K562 (cell line): Measurements from ENCODE around the gene RGL2. TPM values are rescaled to one million over a fixed set of nuclear protein-coding genes. Genes with fewer than 3 reads are reported as not detected.

Source experiments
- BHLHE40 ChIP-seq: IDR thresholded peaks from 2 replicates; pipeline ENCODE4 v1.6.1; 2011; ENCODE audit warnings: low read length, improper control_type of control experiment
- CBX2 ChIP-seq: fragments of 200-600 bp; sonication (generic); IDR thresholded peaks from one replicate; pipeline ENCODE4 v1.6.1; 2012; ENCODE audit warnings: mild to moderate bottlenecking, low read length, inconsistent platforms; ENCODE audit not compliant: insufficient read depth, poor library complexity, severe bottlenecking
- FOXM1 ChIP-seq, 2 experiments: fragments of 450-650 bp in 1 of 2; sonication (generic) in 1 of 2; formaldehyde crosslinking in 1 of 2; IDR thresholded peaks; 2 replicates each; pipeline versions ENCODE4 v1.6.1 to v1.9.0; 2017 to 2022; ENCODE audit warnings: low read depth in 2 of 2, mild to moderate bottlenecking in 2 of 2, missing genetic modification reagents in 1 of 2, moderate library complexity in 1 of 2
- FUS ChIP-seq: fragments of 200-400 bp; formaldehyde crosslinking; optimal IDR thresholded peaks from 2 replicates; pipeline ENCODE3; 2017; ENCODE audit warnings: low read depth, low read length
- HCFC1 ChIP-seq: IDR thresholded peaks from 2 replicates; pipeline ENCODE4 v1.6.1; 2012; ENCODE audit warnings: low read depth, low read length, improper control_type of control experiment
- HMG20B ChIP-seq: fragments of 250-450 bp; sonication (Bioruptor Pico); IDR thresholded peaks from 2 replicates; pipeline ENCODE4 v1.5.0; 2021; ENCODE audit warnings: mild to moderate bottlenecking
- KDM4B ChIP-seq, 2 experiments: fragments of 450-650 bp in 1 of 2; sonication (generic) in 1 of 2; IDR thresholded peaks; 2 replicates each; pipeline ENCODE4 v1.6.1; 2016 to 2017; ENCODE audit warnings: borderline replicate concordance in 2 of 2, antibody characterized with exemption in 1 of 2, low read depth in 1 of 2, mild to moderate bottlenecking in 1 of 2
- MAFK ChIP-seq: IDR thresholded peaks from 2 replicates; pipeline ENCODE4 v1.6.1; 2011; ENCODE audit warnings: low read length, improper control_type of control experiment
- MCM3 ChIP-seq: fragments of 450-650 bp; IDR thresholded peaks from 2 replicates; pipeline ENCODE4 v1.6.1; 2016
- POLR2H ChIP-seq: IDR thresholded peaks from 2 replicates; pipeline ENCODE4 v1.6.1; 2016; ENCODE audit warnings: missing genetic modification characterization, low read depth, mild to moderate bottlenecking, control low read depth, missing compliant biosample characterization, moderate library complexity
- SRSF7 ChIP-seq: fragments of 200-400 bp; formaldehyde crosslinking; optimal IDR thresholded peaks from 2 replicates; pipeline ENCODE3; 2017; ENCODE audit warnings: mild to moderate bottlenecking, low read depth, low read length
- ZFP36 ChIP-seq: fragments of 150-350 bp; IDR thresholded peaks from 2 replicates; pipeline ENCODE4 v1.6.1; 2018; ENCODE audit warnings: low read length, low read depth; ENCODE audit not compliant: partially characterized antibody
- ZNF23 ChIP-seq: fragments of 250-450 bp; sonication (Bioruptor Pico); IDR thresholded peaks from 2 replicates; pipeline ENCODE4 v1.4.0; 2020; ENCODE audit warnings: mild to moderate bottlenecking
- ZNF347 ChIP-seq: fragments of 450-650 bp; formaldehyde crosslinking; IDR thresholded peaks from 2 replicates; pipeline ENCODE4 v1.4.0; 2020; ENCODE audit warnings: low read depth, mild to moderate bottlenecking, moderate library complexity
- ZNF436 ChIP-seq: fragments of 250-450, 450-650 bp; sonication (Bioruptor Pico); formaldehyde crosslinking; IDR thresholded peaks from 2 replicates; pipeline ENCODE4 v1.7.0; 2020; ENCODE audit warnings: mild to moderate bottlenecking
- ZNF77 ChIP-seq: fragments of 250-450 bp; sonication (Bioruptor Pico); IDR thresholded peaks from 2 replicates; pipeline ENCODE4 v1.5.0; 2020
- polyA plus RNA-seq, 8 experiments: library from polyadenylated mRNA; depleted of rRNA in 4 of 8; stranded (reverse) in 5 of 8; unstranded in 3 of 8; fragments of >200 nt; fragmentation: Nextera tagmentation in 2 of 8; fragmentation: Illumina TruSeq in 1 of 8; extraction: Ambion mirVana in 2 of 8; extraction: Trizol in 1 of 8; gene quantifications; 2 replicates each; pipeline versions ENCODE4 v1.2.1 to v1.2.3, GENCODE V29; 2011 to 2014; ENCODE audit warnings: inconsistent platforms in 1 of 8, missing spikeins in 1 of 8
- total RNA-seq, 7 experiments: library from RNA; depleted of rRNA in 6 of 7; stranded (reverse); fragments of >200 nt in 6 of 7; fragmentation: Illumina TruSeq in 2 of 7; extraction: Trizol in 2 of 7; gene quantifications; 2 replicates each; pipeline versions ENCODE4 v1.2.1 to v1.2.3, GENCODE V29; 2011 to 2021; ENCODE audit warnings: low replicate concordance in 1 of 7
- TF ChIP-seq, protein P1 (sequence below): fragments of 250-450 bp; sonication (Bioruptor Pico); IDR thresholded peaks from 2 replicates; pipeline ENCODE4 v1.8.0; 2021; ENCODE audit warnings: borderline replicate concordance, mild to moderate bottlenecking, moderate library complexity; ENCODE audit not compliant: poor library complexity, severe bottlenecking
- TF ChIP-seq, protein P2 (sequence below): sonication (generic); formaldehyde crosslinking; IDR thresholded peaks from 2 replicates; pipeline ENCODE4 v1.8.1; 2023; ENCODE audit warnings: mild to moderate bottlenecking, missing genetic modification reagents
- TF ChIP-seq, protein P3 (sequence below), 3 experiments: fragments of 200-800 bp in 1 of 3; fragments of 250-450 bp in 1 of 3; fragments of 450-650 bp in 1 of 3; sonication (Bioruptor Pico) in 1 of 3; sonication (Bioruptor generic) in 1 of 3; formaldehyde crosslinking in 1 of 3; IDR thresholded peaks; 2 replicates each; pipeline versions ENCODE4 v1.6.1 to v1.8.0; 2016 to 2022; ENCODE audit warnings: mild to moderate bottlenecking in 2 of 3, missing genetic modification characterization in 2 of 3, missing compliant biosample characterization in 1 of 3, moderate library complexity in 1 of 3

RGL2 gene
- total and polyA plus RNA-seq, 9 of the 15 experiments (the other 6 are each of a cell fraction or from before 2014, with no cell fraction given): 1.8 to 57.1 (median 19.5) TPM

DNA sequence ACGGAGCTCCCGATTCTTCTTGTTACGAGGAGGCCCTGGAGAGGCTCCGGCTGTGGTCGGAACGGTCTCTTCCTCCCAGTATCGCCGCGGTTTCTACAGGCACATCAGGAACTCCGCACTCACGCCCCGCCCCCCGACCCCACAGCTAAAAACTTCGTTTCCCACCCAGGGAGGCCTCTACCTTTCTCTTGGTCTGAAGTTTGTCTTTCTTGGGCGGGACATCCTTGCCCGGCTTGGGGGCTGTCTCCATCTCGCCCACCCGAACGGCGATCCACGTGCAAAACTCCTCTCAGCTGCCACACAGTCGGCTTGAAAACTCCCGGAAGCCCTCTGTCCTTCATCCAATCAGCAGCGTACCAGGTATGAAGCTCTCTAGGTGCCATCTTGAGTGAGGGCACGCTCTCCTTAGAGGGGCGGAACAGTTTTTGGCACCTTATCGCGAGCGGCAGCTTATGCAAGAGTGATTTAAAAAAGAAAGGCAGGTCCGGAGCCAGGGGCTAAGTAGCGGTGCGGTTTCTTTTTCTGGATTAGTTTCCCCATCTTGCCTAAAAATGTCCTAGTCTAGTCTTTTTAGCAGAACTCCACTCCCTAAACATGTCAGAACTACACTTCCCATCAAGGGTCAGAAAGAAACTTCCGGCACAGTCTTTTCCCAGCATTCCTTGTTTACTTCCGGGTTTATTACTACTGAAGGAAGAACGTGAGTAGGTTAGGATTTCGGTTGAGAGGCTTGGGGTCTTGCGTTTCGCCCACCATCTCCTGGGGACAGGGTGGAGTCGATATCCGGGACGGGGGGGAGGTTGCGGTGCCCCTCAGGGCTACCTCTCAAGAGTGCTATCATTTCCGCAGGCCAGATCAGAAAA, 9.6 kb downstream of the RGL2 start, which contains the start of the genes PFDN6 and WDR46 (continued):
- TF ChIP-seq, protein P1, sequence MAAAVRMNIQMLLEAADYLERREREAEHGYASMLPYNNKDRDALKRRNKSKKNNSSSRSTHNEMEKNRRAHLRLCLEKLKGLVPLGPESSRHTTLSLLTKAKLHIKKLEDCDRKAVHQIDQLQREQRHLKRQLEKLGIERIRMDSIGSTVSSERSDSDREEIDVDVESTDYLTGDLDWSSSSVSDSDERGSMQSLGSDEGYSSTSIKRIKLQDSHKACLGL (CRISPR knock-in tag): peak; percentile 86
- no peak for TF ChIP-seq ZFP36
- peak in 1 of 2 experiments; percentile 64; a peak in 1 of 4 replicates for TF ChIP-seq KDM4B (IDR thresholded peaks at IDR 0.05; ENCODE audit: borderline replicate concordance in 2 of 2, low read depth in 1 of 2)
- no peak; the same call in 1 of the 2 replicates for TF ChIP-seq POLR2H (tag)
- peak; percentile 80 for TF ChIP-seq BHLHE40
- no peak for TF ChIP-seq ZNF436 (CRISPR knock-in tag)
- TF ChIP-seq ZNF23: no peak
- no peak for TF ChIP-seq HMG20B (CRISPR knock-in tag)
- TF ChIP-seq MAFK: no peak
- no peak for TF ChIP-seq SRSF7
- TF ChIP-seq ZNF77: no peak
- TF ChIP-seq ZNF347 (CRISPR knock-in tag): no peak
- TF ChIP-seq, protein P2, sequence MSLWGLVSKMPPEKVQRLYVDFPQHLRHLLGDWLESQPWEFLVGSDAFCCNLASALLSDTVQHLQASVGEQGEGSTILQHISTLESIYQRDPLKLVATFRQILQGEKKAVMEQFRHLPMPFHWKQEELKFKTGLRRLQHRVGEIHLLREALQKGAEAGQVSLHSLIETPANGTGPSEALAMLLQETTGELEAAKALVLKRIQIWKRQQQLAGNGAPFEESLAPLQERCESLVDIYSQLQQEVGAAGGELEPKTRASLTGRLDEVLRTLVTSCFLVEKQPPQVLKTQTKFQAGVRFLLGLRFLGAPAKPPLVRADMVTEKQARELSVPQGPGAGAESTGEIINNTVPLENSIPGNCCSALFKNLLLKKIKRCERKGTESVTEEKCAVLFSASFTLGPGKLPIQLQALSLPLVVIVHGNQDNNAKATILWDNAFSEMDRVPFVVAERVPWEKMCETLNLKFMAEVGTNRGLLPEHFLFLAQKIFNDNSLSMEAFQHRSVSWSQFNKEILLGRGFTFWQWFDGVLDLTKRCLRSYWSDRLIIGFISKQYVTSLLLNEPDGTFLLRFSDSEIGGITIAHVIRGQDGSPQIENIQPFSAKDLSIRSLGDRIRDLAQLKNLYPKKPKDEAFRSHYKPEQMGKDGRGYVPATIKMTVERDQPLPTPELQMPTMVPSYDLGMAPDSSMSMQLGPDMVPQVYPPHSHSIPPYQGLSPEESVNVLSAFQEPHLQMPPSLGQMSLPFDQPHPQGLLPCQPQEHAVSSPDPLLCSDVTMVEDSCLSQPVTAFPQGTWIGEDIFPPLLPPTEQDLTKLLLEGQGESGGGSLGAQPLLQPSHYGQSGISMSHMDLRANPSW (CRISPR knock-in tag): no peak
- no peak for TF ChIP-seq FUS
- TF ChIP-seq FOXM1 (IDR thresholded peaks at IDR 0.05; ENCODE audit: low read depth): no peak
- TF ChIP-seq FOXM1 (CRISPR knock-in tag; IDR thresholded peaks at IDR 0.05; ENCODE audit: low read depth): no peak
- peak; percentile 93 for TF ChIP-seq HCFC1
- TF ChIP-seq MCM3: no peak
- no peak for TF ChIP-seq CBX2
- TF ChIP-seq, protein P3, sequence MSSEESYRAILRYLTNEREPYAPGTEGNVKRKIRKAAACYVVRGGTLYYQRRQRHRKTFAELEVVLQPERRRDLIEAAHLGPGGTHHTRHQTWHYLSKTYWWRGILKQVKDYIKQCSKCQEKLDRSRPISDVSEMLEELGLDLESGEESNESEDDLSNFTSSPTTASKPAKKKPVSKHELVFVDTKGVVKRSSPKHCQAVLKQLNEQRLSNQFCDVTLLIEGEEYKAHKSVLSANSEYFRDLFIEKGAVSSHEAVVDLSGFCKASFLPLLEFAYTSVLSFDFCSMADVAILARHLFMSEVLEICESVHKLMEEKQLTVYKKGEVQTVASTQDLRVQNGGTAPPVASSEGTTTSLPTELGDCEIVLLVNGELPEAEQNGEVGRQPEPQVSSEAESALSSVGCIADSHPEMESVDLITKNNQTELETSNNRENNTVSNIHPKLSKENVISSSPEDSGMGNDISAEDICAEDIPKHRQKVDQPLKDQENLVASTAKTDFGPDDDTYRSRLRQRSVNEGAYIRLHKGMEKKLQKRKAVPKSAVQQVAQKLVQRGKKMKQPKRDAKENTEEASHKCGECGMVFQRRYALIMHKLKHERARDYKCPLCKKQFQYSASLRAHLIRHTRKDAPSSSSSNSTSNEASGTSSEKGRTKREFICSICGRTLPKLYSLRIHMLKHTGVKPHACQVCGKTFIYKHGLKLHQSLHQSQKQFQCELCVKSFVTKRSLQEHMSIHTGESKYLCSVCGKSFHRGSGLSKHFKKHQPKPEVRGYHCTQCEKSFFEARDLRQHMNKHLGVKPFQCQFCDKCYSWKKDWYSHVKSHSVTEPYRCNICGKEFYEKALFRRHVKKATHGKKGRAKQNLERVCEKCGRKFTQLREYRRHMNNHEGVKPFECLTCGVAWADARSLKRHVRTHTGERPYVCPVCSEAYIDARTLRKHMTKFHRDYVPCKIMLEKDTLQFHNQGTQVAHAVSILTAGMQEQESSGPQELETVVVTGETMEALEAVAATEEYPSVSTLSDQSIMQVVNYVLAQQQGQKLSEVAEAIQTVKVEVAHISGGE (CRISPR knock-in tag; IDR thresholded peaks at IDR 0.05): peak in 1 of 3 experiments; percentile 92; a peak in 3 of 6 replicates
